Esophagus squamous epithelium (tissue), 4 donors: ENCODE measurements around the gene RPSA.

Experiments used
- POLR2A ChIP-seq, 4 donors: fragments of 450-650 bp; IDR thresholded peaks; one replicate each; pipeline ENCODE4 v1.6.1; 2017; ENCODE audit warnings: antibody characterized with exemption in 4 of 4, mild to moderate bottlenecking in 4 of 4, moderate library complexity in 3 of 4
- TF ChIP-seq, protein P1 (sequence below), 6 experiments: fragments of 450-650 bp in 4 of 6; fragments of 200-600 bp in 2 of 6; sonication (generic) in 2 of 6; IDR thresholded peaks; one replicate each; pipeline ENCODE4 v1.5.1; 2016 to 2019; ENCODE audit warnings: antibody characterized with exemption in 6 of 6, mild to moderate bottlenecking in 4 of 6, moderate library complexity in 4 of 6

DNA sequence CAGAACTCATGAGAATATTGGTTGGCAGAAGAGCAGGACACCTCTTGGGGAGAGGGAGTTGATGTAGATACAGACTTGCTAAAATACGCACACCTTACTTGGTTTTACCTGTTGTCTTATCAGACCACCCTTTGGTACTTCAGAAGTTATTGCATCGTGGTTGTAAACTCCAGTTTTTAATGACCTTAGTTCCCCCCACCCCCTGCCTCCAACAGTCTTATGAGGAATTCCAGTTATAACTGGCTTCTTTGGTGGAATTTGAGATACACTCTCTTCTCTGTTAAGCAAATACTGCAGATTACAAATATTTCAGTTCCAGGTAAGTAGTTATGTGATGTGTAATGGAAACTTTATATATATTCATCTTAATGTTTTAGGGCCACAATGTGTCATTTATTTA, 18.4 kb upstream of the RPSA start:
- TF ChIP-seq POLR2A (IDR thresholded peaks at IDR 0.05): no peak
- TF ChIP-seq, protein P1, sequence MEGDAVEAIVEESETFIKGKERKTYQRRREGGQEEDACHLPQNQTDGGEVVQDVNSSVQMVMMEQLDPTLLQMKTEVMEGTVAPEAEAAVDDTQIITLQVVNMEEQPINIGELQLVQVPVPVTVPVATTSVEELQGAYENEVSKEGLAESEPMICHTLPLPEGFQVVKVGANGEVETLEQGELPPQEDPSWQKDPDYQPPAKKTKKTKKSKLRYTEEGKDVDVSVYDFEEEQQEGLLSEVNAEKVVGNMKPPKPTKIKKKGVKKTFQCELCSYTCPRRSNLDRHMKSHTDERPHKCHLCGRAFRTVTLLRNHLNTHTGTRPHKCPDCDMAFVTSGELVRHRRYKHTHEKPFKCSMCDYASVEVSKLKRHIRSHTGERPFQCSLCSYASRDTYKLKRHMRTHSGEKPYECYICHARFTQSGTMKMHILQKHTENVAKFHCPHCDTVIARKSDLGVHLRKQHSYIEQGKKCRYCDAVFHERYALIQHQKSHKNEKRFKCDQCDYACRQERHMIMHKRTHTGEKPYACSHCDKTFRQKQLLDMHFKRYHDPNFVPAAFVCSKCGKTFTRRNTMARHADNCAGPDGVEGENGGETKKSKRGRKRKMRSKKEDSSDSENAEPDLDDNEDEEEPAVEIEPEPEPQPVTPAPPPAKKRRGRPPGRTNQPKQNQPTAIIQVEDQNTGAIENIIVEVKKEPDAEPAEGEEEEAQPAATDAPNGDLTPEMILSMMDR (IDR thresholded peaks at IDR 0.05): no peak
